H1 (cell line): Measurements from ENCODE around the gene TMEM266. TPM values are rescaled to one million over a fixed set of nuclear protein-coding genes. Genes with fewer than 3 reads are reported as not detected.

ENCODE experiments used
- ATF3 ChIP-seq: IDR thresholded peaks from 2 replicates; pipeline ENCODE4 v1.6.1; 2011; ENCODE audit warnings: low read depth, mild to moderate bottlenecking, low read length; ENCODE audit not compliant: insufficient read depth
- CHD1 ChIP-seq: IDR thresholded peaks from 2 replicates; pipeline ENCODE4 v1.6.1; 2012; ENCODE audit warnings: low read depth, low read length, improper control_type of control experiment
- RNF2 ChIP-seq: fragments of 200-900, 300-1000 bp; sonication (generic); IDR thresholded peaks from 2 replicates; pipeline ENCODE4 v1.7.1; 2016; ENCODE audit warnings: borderline replicate concordance, low read depth, mild to moderate bottlenecking, antibody characterized with exemption, low read length; ENCODE audit not compliant: poor library complexity, severe bottlenecking; ENCODE audit errors: missing control alignments
- SRF ChIP-seq: IDR thresholded peaks from 2 replicates; pipeline ENCODE4 v1.6.1; 2011; ENCODE audit warnings: mild to moderate bottlenecking, low read depth, low read length, moderate library complexity
- polyA plus RNA-seq, 7 experiments: library from polyadenylated mRNA; depleted of rRNA in 3 of 7; stranded (reverse) in 5 of 7; unstranded in 2 of 7; fragments of >200 nt in 5 of 7; fragments of 200-250 nt in 2 of 7; gene quantifications; 1 replicate in 5 of 7; 2 replicates in 1 of 7; 4 replicates in 1 of 7; pipeline versions ENCODE4 v1.2.1 to v1.2.3, GENCODE V29; 2011 to 2013; ENCODE audit warnings: missing spikeins in 2 of 7, mixed read lengths in 2 of 7
- total RNA-seq: library from RNA; stranded (reverse); fragmentation: NEBNext Ultra II Directional; extraction: Animal tissue kit (Norgen Biotek cat#: 25700); gene quantifications from 2 replicates; pipeline ENCODE4 v1.2.1, GENCODE V29; 2021

The TMEM266 gene
- total and polyA plus RNA-seq, 2 of the 8 experiments (the other 6 are each of a cell fraction or from before 2014, with no cell fraction given): 2.6 TPM

- TF ChIP-seq ATF3 (no peak), SRF (no peak), RNF2 (no peak), CHD1 (no peak)
- TF ChIP-seq, all 59 proteins: peak for 0
Observed at GRCh38 chr15:76164602-76165001, 104.8 kb downstream of the TMEM266 start (continued).
